Thymus (tissue), 11 donors: ENCODE data around the gene OCA2. TPM values are rescaled to one million over a fixed set of nuclear protein-coding genes. Genes with fewer than 3 reads are reported as not detected.

Source experiments
- DNase-seq, 9 donors: peaks; one replicate each; pipeline ENCODE4 v3.0.0-alpha.2; 2013; ENCODE audit warnings: low spot score in 9 of 9, low read depth in 6 of 9, missing footprints in 1 of 9
- H3K27ac ChIP-seq, 2 donors: one replicate each; pipeline ENCODE4 v1.5.1; 2013; ENCODE audit warnings: control low read depth in 1 of 2, low read depth in 1 of 2, low read length in 1 of 2, mild to moderate bottlenecking in 1 of 2, moderate library complexity in 1 of 2
- H3K27me3 ChIP-seq, 2 donors: one replicate each; pipeline ENCODE4 v1.5.1; 2013; ENCODE audit warnings: low read length in 1 of 2; ENCODE audit not compliant: control insufficient read depth in 2 of 2, insufficient read depth in 1 of 2
- H3K36me3 ChIP-seq, 2 donors: one replicate each; pipeline ENCODE4 v1.5.1; 2013; ENCODE audit warnings: low read length in 1 of 2, mild to moderate bottlenecking in 1 of 2, moderate library complexity in 1 of 2; ENCODE audit not compliant: control insufficient read depth in 2 of 2, insufficient read depth in 2 of 2
- H3K4me1 ChIP-seq, 2 donors: one replicate each; pipeline ENCODE4 v1.5.1; 2013; ENCODE audit warnings: low read length in 2 of 2; ENCODE audit not compliant: control insufficient read depth in 2 of 2, insufficient read depth in 2 of 2
- H3K4me3 ChIP-seq, 2 donors: one replicate each; pipeline ENCODE4 v1.5.1; 2013; ENCODE audit warnings: low read length in 2 of 2, control low read depth in 1 of 2, mild to moderate bottlenecking in 1 of 2
- H3K9me3 ChIP-seq, 2 donors: one replicate each; pipeline ENCODE4 v1.5.1; 2013; ENCODE audit warnings: low read length in 1 of 2, mild to moderate bottlenecking in 1 of 2; ENCODE audit not compliant: control insufficient read depth in 2 of 2, insufficient read depth in 1 of 2
- WGBS: extraction: QIAGEN DNeasy Blood & Tissue Kit; methylation state at CpG from one replicate; pipeline ENCODE4 v1.1.7; 2013; 5-methylcytosine and 5-hydroxymethylcytosine counted together
- polyA plus RNA-seq: library from polyadenylated mRNA; stranded (reverse); fragments of 200-250 nt; gene quantifications from one replicate; pipeline ENCODE4 v1.2.3, GENCODE V29; 2013
- total RNA-seq: library from RNA; stranded (reverse); fragments of 120-200 nt; gene quantifications from one replicate; pipeline ENCODE4 v1.2.4, GENCODE V29; 2013
- donor health status: healthy.

Gene OCA2
- total and polyA plus RNA-seq, 2 donors = 0.99 to 1.2 TPM

- no peaks in the 10 kb centered on the region for H3K4me1 ChIP-seq
- no peak overlapping the region for H3K4me3 ChIP-seq
- WGBS = 94% methylated on average over 2 of the region's 2 CpGs
- no peaks in the 10 kb centered on the region for H3K36me3 ChIP-seq
- H3K9me3 ChIP-seq = peaks cover 2 to 5% of the 10 kb centered on the region in 2 donors
- no peak overlapping the region for H3K27ac ChIP-seq
- no peak for DNase-seq
- H3K27me3 ChIP-seq = no peaks in the 10 kb centered on the region
Measured at GRCh38 chr15:27813139-27813538, 286.0 kb downstream of the OCA2 start.

- no peaks in the 10 kb centered on the region for H3K27me3 ChIP-seq
- H3K36me3 ChIP-seq = no peaks in the 10 kb centered on the region
- WGBS = 53% methylated on average over 9 of the region's 9 CpGs
- no peaks in the 10 kb centered on the region for H3K4me1 ChIP-seq
- no peak overlapping the region for H3K27ac ChIP-seq
- H3K4me3 ChIP-seq = no peak overlapping the region
- no peak for DNase-seq
- H3K9me3 ChIP-seq = peaks cover 4 to 25% of the 10 kb centered on the region in 2 donors
Measured at GRCh38 chr15:27808182-27808581, 290.9 kb downstream of the OCA2 start.

GRCh38 chr15:27807335-27807734, 291.8 kb downstream of the OCA2 start:
- Histone ChIP-seq H3K27me3 (no peaks in the 10 kb centered on the region), H3K4me3 (no peak overlapping the region), H3K27ac (no peak overlapping the region), H3K36me3 (no peaks in the 10 kb centered on the region), H3K9me3 (peaks cover 4 to 25% of the 10 kb centered on the region in 2 donors), H3K4me1 (no peaks in the 10 kb centered on the region)
- no peak for DNase-seq
- 97% methylated on average over 7 of the region's 7 CpGs for WGBS

- H3K4me1 ChIP-seq = no peaks in the 10 kb centered on the region
- WGBS = 95% methylated on average over 21 of the region's 21 CpGs
Measured at GRCh38 chr15:27806396-27806795, 292.7 kb downstream of the OCA2 start.

GRCh38 chr15:27805261-27806220, 293.6 kb downstream of the OCA2 start:
- H3K9me3 ChIP-seq = peaks cover 3 to 25% of the 10 kb centered on the region in 2 donors
- 96% methylated on average over 54 of the region's 54 CpGs for WGBS
- no peak overlapping the region for H3K27ac ChIP-seq
- DNase-seq = no peak
- no peaks in the 10 kb centered on the region for H3K36me3 ChIP-seq
- H3K27me3 ChIP-seq = no peaks in the 10 kb centered on the region
- no peaks in the 10 kb centered on the region for H3K4me1 ChIP-seq
- H3K4me3 ChIP-seq = no peak overlapping the region

More at GRCh38 chr15:27806396-27806795, 292.7 kb downstream of the OCA2 start:
- no peaks in the 10 kb centered on the region for H3K27me3 ChIP-seq
- DNase-seq = no peak
- H3K9me3 ChIP-seq = peaks cover 3 to 25% of the 10 kb centered on the region in 2 donors
- no peak overlapping the region for H3K27ac ChIP-seq
- H3K36me3 ChIP-seq = no peaks in the 10 kb centered on the region
- no peak overlapping the region for H3K4me3 ChIP-seq

- 94% methylated on average over 30 of the region's 30 CpGs for whole genome bisulfite sequencing
- H3K27ac ChIP-seq = no peak overlapping the region
- H3K36me3 ChIP-seq = no peaks in the 10 kb centered on the region
- H3K9me3 ChIP-seq = peaks cover 3 to 25% of the 10 kb centered on the region in 2 donors
- no peak overlapping the region for H3K4me3 ChIP-seq
- no peak for DNase-seq
- H3K4me1 ChIP-seq = no peaks in the 10 kb centered on the region
- no peaks in the 10 kb centered on the region for H3K27me3 ChIP-seq
Measured at GRCh38 chr15:27804569-27805260, 294.4 kb downstream of the OCA2 start.

GRCh38 chr15:27798807-27799206, 300.3 kb downstream of the OCA2 start:
- Histone ChIP-seq H3K27ac (no peak overlapping the region), H3K9me3 (no peaks in the 10 kb centered on the region), H3K4me1 (no peaks in the 10 kb centered on the region), H3K4me3 (no peak overlapping the region), H3K27me3 (no peaks in the 10 kb centered on the region), H3K36me3 (no peaks in the 10 kb centered on the region)
- no peak for DNase-seq
- WGBS = 79% methylated on average over 5 of the region's 5 CpGs

GRCh38 chr15:27797765-27798164, 301.4 kb downstream of the OCA2 start:
- Histone ChIP-seq H3K4me3 (no peak overlapping the region), H3K4me1 (no peaks in the 10 kb centered on the region), H3K9me3 (no peaks in the 10 kb centered on the region), H3K27me3 (no peaks in the 10 kb centered on the region), H3K27ac (no peak overlapping the region), H3K36me3 (no peaks in the 10 kb centered on the region)
- no peak for DNase-seq
- WGBS = 90% methylated on average over 8 of the region's 8 CpGs
